ENCODE measurements around the gene RGS12.

RGS12 gene, protein sequence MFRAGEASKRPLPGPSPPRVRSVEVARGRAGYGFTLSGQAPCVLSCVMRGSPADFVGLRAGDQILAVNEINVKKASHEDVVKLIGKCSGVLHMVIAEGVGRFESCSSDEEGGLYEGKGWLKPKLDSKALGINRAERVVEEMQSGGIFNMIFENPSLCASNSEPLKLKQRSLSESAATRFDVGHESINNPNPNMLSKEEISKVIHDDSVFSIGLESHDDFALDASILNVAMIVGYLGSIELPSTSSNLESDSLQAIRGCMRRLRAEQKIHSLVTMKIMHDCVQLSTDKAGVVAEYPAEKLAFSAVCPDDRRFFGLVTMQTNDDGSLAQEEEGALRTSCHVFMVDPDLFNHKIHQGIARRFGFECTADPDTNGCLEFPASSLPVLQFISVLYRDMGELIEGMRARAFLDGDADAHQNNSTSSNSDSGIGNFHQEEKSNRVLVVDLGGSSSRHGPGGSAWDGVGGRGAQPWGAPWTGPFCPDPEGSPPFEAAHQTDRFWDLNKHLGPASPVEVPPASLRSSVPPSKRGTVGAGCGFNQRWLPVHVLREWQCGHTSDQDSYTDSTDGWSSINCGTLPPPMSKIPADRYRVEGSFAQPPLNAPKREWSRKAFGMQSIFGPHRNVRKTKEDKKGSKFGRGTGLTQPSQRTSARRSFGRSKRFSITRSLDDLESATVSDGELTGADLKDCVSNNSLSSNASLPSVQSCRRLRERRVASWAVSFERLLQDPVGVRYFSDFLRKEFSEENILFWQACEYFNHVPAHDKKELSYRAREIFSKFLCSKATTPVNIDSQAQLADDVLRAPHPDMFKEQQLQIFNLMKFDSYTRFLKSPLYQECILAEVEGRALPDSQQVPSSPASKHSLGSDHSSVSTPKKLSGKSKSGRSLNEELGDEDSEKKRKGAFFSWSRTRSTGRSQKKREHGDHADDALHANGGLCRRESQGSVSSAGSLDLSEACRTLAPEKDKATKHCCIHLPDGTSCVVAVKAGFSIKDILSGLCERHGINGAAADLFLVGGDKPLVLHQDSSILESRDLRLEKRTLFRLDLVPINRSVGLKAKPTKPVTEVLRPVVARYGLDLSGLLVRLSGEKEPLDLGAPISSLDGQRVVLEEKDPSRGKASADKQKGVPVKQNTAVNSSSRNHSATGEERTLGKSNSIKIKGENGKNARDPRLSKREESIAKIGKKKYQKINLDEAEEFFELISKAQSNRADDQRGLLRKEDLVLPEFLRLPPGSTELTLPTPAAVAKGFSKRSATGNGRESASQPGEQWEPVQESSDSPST (N-terminal part only)

DNA sequence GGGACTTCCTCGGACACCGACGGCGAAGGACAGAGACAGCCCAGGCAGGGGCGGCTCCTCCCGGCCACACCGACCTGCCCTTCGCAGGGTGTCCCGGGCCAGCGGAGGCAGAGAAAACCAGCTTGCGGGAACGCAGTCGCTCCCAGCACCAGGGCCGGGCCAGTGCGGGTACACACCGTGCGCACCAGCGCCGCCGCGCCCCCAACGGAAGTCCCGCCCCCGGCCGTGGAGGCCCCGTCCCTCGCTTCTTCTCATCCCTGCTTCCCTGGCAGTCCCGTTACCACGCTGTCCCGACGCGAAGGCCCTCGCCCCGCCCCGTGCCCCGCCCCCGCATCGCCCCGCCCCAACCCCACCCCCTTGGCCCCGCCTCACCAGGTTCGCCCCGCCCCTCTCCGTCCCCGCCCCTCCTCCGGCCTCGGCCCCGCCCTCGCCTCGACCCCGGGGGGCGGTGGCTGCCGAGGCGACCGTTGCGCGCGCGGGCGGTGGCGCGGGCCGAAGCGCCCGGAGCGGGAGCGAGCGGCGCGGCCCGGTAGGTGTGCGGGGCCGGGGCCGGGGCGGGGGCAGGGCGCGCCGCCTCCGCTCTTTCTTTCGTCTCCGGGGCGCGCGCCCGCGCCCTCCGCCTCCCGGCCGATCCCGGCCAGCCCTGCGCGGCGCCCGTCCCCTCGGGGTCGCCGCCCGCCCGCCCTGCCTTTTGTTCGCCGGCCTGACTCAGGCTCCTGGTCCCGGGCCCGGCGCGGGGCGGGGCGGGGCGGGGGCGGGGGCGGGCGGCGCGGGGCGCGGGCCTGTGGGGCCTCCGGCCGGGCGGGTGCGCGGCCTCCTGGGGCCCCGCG, at the start of gene RGS12:
TSS of gene RGS12 (plus strand) at position 451 of the 830 bp plus-strand sequence. CDS start 23,150 bp downstream, outside the sequence.
- DNase-seq, result peak; percentile 88 to 90

GRCh38 chr4:3243136-3243780, 49.6 kb upstream of the RGS12 start:
- DNase-seq, result no peak

DNA sequence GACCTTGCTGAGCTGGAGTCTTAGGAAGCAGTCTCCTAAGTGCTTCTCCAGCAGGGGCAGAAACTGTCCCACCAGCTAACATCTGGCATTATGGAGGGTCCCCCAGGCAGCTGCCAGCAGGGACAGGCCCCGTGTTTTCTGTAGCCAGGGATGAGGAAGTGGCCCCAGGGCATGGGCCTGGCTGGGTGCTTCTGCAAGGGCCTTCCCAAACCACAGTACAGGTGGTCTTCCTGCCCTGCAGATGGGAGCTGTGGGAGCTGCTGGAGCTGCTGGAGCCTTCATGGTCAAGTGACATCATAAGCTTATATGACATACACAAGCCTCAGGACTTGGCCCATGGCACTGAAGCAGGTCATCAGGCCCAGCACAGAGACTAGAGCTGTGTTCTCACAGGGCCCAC, 48.8 kb upstream of the RGS12 start:
- DNase-seq, result no peak

DNA sequence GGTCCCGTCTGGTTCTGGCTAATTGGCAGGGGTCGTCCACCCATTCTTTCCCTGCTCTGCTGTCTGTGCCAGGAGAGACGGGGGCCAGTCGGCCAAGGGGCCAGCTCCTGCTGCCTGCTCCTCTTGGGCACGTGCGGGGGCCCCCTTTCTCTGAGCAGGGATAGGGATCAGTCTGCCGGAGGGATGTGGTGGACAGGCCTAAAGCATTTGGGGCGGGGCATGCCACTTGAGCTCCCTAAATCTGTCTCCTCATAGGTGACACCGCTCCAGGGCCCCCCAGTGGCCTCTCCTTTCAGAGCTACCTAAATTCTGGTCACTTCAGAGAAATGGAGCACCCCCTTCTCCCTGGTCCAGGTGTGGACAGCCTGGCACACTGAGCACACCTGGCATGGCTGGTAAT, 48.1 kb upstream of the RGS12 start:
- DNase-seq, result no peak

- no peak for DNase-seq
Observed at GRCh38 chr4:3245676-3246075, 47.1 kb upstream of the RGS12 start.

DNA sequence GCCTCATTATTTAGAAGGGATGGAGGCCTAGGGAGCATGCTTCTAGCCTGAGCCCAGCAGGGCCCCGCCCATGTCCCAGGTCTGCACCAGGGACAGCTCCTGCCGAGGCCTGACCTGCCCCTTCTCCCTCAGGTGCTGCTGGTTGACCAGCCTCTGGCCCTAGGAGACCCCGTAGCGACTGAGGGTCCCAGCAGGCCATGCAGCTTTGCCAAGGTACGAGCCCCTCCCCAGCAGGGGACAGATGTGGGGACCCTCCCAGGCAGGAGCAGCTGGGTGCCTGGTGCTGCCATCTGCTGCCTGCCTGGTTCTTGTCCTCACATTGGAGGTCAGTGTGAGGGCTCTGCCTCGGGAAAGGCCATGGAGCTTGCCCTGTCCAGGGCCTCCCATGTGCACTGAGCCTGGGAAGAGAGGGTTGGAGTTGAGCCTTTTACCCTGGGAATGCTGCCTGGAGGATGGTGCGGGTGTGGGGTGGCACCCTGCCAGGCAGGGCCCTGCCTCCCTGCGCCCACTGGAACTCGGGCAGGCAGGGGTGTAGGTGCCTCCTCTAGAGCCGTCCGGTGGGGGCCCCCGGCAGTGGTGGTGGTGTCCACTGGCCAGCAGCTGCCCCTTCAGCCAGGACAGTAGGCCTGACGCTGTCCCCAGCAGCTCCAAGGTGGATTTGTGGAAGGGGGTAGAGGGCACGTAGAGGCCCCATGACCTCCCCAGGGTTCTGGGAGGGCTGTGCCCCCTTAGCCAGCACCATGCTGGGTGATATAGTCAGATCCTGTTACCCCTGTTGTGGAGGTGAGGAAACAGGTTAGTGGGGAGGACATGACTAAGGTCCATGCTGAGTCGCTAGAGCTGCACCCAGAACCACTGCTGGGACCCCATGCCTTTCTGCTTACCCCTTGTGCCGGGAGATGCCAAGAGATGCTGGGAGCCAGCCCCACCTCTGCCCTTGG, 46.1 kb upstream of the RGS12 start:
- no peak for DNase-seq

DNA sequence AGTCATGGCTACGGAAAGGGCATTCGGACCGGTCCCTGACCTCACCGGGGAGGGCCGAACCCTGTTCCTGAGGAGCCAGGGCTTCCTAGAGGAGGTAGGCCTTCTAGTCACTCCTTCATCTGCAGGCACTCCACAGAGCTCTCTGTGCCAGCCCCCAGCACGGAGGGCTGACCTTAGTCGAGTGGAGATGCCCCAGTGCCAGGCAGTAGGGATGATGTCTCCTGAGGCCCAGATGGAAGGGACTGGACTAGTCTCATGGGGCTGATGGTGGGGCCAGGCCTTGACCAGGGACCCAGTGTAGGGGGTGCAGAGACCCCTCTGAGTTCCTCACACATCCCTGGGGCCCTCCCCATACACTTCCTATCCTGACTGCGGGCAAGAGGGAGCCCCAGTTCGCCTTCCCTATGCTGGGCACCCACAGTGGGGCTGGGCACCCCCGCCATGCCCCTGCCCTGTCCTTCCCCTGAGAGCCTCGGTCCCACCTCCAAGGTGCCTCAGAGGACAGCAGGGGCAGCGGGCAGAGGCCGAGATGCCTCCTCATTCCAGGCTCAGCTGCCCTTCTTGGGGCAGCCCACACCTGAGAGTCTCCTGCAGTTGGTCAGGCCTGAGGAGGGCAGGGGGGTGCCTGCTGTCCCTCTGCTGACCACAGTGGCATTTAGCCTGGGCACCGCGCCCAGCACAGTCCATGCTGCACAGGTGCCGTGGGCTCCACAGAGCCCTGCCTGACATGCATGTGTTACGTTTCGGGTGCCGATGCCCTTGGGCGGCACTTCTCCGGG, 45.2 kb upstream of the RGS12 start:
- DNase-seq, result no peak

GRCh38 chr4:3248178-3248480, 44.7 kb upstream of the RGS12 start:
- DNase-seq, result no peak

DNA sequence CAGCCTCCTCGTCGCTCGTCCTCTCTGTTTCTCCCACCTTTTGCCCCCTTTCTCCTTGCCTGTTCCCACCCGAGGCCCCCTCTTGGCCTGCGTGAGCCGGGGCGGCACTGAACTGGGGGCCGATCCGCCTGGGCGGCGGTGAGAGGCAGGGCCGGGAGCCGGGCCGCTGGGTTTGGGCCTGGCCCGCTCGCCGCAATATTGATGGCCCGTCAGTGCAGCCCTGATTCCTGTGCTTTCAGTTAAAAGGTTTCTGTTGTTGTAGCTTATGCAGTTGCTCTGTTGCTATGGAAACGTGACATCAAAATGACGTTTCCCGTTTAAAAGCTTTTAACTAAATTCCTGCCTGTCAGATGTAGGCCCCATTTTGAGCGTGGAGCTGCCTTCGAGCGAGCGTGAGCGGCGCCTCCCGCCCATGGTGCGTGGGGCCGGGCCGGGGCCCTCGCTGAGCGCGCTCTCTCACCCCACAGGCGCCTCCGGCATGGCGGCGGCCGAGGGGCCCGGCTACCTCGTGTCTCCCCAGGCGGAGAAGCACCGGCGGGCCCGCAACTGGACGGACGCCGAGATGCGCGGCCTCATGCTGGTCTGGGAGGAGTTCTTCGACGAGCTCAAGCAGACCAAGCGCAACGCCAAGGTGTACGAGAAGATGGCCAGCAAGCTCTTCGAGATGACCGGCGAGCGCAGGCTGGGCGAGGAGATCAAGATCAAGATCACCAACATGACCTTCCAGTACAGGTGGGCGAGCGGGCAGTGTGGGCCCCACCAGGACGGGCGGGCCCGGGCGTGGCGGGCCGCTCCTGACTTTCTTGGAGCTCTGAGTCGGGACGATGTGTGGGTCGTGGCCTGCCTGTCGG, 43.8 kb upstream of the RGS12 start, which contains the start of gene MSANTD1:
TSS of gene MSANTD1 (plus strand) at position 349 of the 851 bp plus-strand sequence. CDS start at position 413, 64 bp downstream.
- no peak for DNase-seq

- DNase-seq, result no peak
Observed at GRCh38 chr4:3249711-3250437, 42.9 kb upstream of the RGS12 start.

- DNase-seq, result no peak
Observed at GRCh38 chr4:3250438-3250955, 42.3 kb upstream of the RGS12 start.

DNA sequence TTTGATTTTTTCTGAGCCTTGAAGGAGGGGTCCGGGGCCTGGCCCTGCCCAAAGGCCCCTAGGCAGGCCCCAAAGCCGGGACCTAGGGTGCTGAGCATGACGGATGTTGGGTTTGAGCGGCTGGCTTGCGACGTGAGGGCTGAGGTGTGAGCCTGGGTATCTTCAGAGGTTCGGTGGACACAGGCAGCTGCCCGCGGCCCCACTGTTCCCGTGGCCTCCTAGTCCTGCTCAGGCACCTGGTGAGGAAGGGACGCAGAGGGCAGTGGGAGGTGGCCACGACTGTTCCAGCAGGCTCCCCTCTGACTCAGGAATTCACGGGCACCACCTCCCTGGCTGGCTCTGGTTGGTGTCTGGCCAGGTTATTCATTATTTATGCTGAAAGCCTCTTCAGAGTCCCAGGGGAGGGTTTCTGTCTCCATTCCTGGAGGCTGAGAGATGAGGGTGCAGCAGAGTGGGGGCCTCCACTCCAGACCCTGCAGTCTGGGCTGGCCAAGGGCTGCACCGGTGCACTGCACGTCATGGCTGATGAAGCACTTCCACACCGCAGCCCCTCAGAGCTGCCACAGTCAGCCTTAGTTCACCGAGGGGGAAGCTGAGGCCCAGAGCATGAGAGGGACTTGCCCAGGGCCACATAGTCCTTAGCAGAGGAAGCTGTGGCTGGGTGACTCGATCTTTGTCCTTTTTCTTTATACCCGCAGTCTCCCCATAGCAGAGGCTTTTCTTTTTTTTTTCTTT, 41.7 kb upstream of the RGS12 start:
- DNase-seq, result no peak

GRCh38 chr4:3251691-3252479, 40.9 kb upstream of the RGS12 start:
- DNase-seq, result no peak

- DNase-seq, result no peak
Observed at GRCh38 chr4:3252480-3252828, 40.4 kb upstream of the RGS12 start.

DNA sequence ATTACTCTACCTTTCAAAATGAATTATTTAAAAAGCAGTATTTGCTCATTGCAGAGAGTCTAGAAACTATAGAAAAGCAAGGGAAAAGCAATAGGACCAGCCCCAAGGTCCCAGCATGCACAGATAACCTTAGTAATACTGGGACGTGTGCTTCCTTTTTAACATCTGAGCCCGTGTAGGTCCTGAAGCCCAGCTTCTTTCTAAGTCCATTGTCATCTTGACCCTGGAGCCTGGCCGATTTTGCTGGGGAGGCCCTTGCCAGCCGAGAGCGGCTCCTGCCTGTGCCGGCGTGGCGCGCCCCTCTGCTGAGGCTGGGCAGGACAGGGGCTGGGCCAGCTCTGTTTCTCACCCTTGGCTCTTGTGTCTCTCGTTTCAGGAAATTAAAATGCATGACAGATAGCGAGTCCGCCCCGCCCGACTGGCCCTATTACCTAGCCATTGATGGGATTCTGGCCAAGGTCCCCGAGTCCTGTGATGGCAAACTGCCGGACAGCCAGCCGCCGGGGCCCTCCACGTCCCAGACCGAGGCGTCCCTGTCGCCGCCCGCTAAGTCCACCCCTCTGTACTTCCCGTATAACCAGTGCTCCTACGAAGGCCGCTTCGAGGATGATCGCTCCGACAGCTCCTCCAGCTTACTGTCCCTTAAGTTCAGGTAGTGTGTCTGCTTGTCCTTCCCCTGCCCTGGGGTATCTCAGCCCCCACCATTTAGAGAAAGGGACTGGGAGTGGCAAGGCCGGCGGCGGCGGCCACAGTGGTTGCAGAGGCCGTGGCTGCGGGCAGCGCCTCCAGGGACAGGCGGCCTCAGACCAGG, 39.8 kb upstream of the RGS12 start:
- DNase-seq, result no peak
